COLO829 (cell line): ENCODE data around the gene NAGS.
"Not testable (repeated sequence)": the region's sequence is repeated elsewhere in the genome, so short reads cannot be mapped to it uniquely, and the experiment has no call there.

ENCODE experiments used
- DNase-seq: peaks from one replicate; pipeline ENCODE4 v3.0.0; 2012; ENCODE audit warnings: low spot score

Gene NAGS

DNA sequence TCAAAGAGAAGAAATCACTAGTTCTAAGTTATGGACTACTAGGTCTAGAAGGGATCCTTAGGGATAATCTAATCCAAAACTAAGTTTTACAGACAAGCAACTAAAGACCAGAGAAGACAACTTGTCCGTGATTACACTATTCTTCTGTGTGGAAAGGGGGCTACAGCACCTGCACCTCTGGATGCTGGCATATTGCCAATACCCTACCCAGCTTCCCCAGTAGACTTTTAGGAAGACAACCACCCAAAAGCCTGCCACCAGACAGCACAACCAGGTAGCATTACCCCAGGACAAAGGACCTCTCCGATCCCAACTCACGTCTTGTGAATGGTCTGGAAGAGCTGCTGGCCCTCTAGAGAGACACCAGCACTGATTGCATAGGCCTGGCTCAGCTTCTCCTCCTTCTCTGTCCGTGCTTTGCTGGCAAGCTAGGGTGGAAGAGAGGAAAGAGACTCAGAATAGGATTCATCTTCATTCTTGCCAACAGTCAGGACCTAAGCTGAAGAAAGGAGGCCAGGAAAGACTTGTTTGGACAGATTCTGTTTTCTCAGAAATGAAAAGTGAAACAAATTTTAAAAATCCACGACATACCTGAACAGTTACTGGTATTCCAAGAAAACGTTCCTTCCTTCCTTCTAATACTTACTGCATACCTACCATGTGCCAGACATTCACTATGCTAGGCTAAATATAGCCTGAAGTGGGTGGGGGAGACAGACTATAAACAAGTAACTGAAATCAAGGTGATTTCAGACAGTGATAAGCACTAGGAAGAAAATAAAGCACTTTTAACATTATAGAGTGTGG, 35.6 kb downstream of the NAGS start:
- DNase-seq = no peak

DNA sequence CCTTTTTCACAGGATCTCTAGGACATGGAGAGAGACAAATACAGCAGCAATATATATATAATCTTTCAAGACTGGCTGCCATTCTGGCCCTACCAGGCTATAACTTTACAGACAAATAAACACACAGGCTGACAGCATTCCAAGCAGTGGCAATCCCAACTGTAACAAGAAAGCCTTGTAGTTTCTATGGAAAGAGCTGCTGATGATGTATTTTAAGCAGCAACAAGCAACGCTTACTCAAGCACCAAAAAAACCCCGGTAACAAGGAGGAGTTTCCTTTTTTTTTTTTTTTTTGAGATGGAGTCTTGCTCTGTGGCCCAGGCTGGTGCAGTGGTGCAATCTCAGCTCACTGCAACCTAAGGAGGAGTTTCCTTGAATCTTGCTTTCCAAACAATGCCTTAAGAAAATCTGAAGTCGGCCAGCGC, 38.9 kb downstream of the NAGS start:
- no peak for DNase-seq

DNA sequence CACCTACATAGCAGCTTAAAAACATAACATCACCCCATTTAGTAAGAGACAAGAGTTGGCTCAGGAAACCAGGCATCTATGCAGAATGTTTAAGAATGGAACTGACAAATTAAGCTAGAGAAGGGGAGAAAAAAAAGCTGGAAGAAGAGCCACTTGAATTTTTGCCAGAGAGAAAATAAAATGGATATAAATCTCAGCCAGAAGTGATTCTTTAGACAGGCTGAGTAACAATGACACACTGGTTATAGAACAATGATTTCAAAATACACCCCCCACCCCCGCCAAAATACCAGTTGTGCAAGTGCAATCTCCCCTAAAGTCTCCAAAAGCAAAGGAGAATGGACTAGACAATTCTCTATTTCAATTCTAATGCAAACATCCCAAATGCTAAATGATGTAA, 39.6 kb downstream of the NAGS start:
- DNase-seq = no peak

DNA sequence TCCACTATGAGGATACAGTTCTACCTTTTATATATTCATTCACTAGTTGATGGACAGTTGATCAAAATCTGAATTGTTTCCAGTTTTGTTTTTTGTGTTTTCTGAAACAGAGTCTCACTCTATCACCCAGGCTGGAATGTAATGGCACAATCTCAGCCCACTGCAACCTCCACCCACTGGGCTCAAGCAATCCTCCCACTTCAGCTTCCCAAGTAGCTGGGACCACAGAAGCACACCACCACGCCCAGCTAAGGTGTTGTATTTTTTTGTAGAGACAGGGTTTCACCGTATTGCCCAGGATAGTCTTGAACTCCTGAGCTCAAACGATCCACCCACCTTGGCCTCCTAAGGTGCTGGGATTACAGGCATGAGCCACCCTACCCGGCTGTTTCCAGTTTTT, 41.1 kb downstream of the NAGS start:
- no peak for DNase-seq

DNA sequence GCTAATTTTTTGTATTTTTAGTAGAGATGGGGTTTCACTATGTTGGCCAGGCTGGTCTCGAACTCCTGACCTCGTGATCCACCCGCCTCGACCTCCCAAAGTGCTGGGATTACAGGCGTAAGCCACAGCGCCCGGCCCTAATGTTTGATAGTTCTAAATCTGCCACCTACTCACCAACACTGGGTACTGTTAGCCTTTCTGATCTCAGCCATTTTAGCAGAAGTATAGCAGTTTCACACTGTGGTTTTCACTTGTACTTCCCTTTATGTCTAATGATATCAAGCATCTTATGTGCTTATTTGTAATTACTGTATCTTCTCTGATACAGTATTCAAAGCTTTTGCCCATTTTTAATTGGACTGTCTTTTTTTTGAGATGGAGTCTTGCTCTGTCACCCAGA, 42.5 kb downstream of the NAGS start:
- not testable (repeated sequence) for DNase-seq

DNA sequence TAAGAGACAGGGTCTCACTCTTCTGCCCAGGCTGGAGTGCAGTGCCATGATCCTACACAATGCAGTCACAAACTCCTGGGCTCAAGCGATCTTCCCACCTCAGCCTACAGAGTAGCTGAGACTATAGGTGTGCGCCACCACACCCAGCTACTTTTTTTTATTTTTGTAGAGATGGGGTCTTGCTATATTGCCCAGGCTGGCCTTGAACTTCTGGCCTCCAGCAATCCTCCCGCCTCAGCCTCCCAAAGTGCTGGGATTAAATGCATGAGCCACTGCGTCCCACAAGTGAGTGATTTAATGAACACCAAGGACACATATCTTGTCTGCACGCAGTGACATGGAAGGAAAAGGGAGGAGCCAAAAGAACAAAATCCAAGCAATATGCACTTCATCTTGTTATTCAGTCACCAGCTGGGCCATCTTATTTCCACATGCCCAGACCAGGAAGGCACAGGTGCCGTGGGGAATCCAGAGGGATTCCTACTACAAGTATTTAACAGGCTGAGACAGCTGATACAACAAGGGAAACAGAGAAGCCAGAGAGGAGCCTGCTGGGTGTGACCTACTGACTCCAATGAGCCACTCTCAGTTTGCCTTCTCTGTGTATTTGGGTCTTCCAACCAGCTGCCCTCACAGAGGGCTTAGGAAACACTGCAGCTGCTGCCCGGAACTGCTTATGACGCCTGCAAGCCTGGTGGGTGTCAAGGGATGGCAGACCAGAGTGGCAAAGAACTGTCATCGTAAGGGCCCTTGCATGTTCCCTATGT, 45.1 kb downstream of the NAGS start:
- no peak for DNase-seq

DNA sequence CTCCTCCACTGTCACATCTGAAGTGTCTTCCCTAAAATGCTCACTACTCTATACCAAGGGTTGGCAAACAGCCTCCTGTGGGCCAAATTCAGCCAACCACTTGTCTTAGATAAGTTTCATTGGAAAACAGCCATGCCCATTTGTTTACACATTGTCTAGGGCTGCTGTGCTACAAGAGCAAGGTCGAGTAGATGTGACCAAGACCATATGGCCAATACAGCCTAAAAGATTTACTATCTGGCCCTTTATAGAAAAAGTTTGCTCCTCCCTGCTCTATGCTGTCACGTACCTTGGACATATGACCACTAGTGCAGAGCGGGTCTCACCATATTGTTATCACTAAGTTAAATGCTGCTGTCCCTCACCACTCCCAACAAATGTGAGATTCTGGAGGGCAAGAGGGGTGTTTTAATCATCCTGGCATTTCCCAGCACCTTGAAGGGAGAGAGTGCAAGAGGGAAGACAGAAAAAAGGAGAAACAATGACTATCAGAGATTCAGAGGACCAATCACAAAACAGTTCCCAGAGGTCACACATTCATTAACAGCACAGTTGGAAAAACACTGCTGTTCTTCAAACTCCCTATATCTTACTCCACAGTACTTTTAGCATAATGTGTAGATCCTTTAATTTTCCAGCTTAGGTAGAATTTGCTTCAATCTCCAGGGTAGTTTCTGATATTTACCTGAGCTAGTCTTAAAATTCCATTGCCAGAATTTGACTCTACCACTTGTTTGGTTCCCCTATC, 48.9 kb downstream of the NAGS start:
- no peak for DNase-seq
